GM12875 (cell line): ENCODE results near the gene MINK1.

Source experiments
- H3K4me3 ChIP-seq: one replicate; pipeline ENCODE4 v1.5.1; 2011; ENCODE audit warnings: low read depth, low read length, control low read depth
- TF ChIP-seq, protein P1 (sequence below): IDR thresholded peaks from 2 replicates; pipeline ENCODE4 v1.5.1; 2011; ENCODE audit warnings: low read depth, mild to moderate bottlenecking, control low read depth, inconsistent platforms, low read length, moderate library complexity, borderline replicate concordance; ENCODE audit not compliant: insufficient read depth

MINK1 gene

DNA sequence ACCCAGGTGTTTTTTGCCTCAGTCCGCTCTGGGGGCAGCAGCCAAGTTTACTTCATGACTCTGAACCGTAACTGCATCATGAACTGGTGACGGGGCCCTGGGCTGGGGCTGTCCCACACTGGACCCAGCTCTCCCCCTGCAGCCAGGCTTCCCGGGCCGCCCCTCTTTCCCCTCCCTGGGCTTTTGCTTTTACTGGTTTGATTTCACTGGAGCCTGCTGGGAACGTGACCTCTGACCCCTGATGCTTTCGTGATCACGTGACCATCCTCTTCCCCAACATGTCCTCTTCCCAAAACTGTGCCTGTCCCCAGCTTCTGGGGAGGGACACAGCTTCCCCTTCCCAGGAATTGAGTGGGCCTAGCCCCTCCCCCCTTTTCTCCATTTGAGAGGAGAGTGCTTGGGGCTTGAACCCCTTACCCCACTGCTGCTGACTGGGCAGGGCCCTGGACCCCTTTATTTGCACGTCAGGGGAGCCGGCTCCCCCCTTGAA, 64.1 kb downstream of the MINK1 start:
- no peak overlapping the region for H3K4me3 ChIP-seq
- TF ChIP-seq, protein P1, sequence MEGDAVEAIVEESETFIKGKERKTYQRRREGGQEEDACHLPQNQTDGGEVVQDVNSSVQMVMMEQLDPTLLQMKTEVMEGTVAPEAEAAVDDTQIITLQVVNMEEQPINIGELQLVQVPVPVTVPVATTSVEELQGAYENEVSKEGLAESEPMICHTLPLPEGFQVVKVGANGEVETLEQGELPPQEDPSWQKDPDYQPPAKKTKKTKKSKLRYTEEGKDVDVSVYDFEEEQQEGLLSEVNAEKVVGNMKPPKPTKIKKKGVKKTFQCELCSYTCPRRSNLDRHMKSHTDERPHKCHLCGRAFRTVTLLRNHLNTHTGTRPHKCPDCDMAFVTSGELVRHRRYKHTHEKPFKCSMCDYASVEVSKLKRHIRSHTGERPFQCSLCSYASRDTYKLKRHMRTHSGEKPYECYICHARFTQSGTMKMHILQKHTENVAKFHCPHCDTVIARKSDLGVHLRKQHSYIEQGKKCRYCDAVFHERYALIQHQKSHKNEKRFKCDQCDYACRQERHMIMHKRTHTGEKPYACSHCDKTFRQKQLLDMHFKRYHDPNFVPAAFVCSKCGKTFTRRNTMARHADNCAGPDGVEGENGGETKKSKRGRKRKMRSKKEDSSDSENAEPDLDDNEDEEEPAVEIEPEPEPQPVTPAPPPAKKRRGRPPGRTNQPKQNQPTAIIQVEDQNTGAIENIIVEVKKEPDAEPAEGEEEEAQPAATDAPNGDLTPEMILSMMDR = no peak

DNA sequence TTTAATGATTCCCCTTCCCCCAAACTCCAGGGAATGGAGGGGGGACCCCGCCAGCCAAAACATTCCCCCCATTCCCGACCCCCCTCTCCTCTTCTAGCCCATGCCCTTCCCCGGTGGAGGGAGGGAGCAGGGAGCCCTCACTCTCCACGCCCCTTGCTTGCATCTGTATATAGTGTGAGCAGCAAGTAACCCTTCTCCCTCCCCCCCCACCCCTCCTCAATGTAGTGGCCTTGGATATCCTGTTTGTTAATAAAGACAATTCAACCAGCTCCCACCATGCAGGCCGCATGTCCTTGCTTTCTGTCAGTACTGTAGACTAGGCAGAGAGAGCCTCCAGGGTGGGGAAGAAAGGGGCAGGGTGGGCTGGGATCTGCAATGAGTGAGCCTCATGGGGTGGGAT, 64.6 kb downstream of the MINK1 start:
- no peak overlapping the region for H3K4me3 ChIP-seq
- TF ChIP-seq, protein P1 = no peak

DNA sequence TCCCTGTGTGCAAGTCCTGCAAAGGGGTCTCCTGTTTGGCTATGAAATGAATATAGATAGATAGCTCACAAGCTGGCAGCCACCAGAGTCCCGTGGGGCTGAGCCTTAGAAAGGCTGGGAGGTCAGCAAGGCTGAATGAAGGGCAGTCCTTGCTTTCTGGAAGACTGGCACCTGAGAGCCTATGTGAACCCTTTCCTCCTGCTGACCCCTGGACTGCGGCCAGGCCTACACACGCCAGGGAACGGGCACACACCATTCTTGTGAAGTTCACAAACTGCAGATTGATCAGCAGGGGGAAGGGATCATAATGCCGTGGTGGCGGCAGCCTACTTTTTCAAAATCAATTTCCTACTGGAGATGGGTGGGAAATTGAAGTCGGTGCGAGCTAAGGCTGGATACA, 65.2 kb downstream of the MINK1 start:
- TF ChIP-seq, protein P1 = no peak
- no peak overlapping the region for H3K4me3 ChIP-seq

DNA sequence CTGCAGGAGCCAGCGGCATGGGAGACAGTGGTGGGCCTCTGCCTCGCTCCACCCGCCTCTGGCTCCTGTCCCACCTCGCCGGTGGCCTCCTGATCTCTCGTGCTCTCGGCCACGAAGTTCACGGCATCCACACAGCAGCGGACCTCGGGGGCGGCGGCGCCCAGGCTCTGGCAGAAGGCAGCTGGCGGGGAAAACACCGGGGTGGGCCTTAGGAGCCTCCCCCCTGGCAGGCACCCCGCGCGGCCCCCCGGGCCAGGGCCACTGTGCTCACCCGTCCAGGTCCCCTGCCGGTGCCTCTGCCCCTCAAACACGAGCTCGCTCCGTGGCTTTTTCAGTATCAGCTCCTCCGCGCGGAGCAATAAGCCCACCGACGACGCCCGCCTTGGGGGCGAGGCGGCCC, 65.8 kb downstream of the MINK1 start:
- TF ChIP-seq, protein P1 = no peak
- H3K4me3 ChIP-seq = peak overlapping the region; percentile 53

DNA sequence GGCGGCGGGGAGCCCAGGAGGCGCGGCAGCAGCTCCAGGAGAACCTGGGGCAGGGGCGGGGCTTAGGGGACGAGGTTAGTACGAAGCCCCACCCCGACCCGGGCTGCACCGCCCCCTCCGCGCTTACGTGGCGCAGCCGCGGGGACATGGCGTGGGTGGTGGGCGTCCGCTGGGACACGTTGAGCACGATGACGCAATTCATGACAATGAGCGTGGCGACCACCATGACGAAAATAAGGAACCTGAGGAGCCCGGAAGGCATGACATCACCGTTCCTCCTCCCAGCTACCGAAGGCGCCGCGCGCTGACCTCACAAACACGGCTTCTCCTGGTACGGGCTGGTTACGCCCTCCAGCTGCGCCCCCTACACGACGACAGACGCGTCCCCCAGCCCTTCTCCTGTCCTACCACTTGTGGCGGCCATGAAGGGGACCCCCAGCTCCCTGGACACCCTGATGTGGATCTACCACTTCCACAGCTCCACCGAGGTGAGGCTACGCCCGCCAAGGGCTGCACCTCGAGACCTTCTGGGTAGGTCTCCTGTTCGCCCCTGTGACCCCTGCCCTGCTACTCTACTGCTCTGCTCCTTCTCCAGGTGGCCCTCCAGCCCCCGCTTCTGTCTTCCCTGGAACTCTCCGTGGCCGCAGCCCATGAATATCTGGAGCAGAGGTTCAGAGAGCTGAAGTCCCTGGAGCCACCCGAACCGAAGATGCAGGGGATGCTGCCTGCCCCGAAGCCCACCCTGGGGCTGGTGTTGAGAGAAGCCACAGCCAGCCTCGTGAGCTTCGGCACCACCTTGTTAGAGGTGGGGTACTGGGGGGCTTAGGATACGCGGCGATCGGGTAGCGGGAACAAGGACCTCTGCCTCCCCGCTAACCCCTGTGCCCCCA, 66.4 kb downstream of the MINK1 start, which contains the start of gene C17orf107:
Gene C17orf107, plus strand, starts transcription at position 196 of the 890 bp plus-strand sequence. Its CDS starts 227 bp downstream, at position 423.
- H3K4me3 ChIP-seq = peak within 1 kb of the TSS; percentile 53
- TF ChIP-seq, protein P1 = no peak

DNA sequence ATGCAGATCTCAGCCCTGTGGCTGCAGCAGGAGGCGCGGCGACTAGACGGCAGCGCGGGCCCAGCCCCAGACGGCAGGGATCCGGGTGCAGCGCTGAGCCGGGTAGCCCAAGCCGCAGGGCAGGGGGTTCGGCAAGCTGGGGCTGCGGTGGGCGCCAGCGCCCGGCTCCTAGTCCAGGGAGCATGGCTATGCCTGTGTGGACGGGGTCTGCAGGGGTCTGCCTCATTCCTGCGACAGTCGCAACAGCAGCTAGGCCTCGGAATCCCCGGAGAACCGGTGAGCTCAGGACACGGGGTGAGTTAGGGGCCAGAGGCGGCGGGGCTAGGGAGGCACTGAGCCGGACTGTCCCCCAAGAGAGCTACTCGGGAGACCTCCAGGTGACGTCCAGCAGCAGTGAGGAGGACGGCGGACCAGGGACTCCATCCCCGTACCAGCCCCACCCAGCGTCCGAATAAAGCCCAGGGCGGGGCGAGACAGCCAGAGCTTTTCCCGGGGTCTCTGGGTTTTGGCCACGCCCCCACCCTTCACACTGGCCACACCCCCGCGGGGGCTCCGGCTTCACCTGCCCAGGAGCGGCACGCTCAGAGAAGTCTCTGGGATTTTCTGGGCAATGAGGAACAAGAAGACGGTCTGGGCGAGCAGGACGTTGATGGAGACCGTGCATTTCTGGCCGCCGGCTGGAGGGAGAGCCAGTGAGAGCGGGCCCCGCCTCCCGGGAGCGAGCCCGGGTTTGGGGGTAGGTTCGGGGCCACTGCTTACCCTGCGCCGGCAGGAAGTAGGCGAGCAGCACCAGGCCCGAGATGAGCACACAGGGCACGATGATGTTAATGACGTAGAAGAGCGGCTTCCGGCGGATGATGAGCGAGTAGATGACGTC, 67.3 kb downstream of the MINK1 start:
- H3K4me3 ChIP-seq = peak overlapping the region; percentile 50
- TF ChIP-seq, protein P1 = no peak
